Stomach (tissue), 9 donors: ENCODE results near the gene TNRC18. TPM values are rescaled to one million over a fixed set of nuclear protein-coding genes. Genes with fewer than 3 reads are reported as not detected.
A peak's percentile ranks its signal among the peaks of the same experiment; 100 is the strongest.

ENCODE experiments used
- DNase-seq, 2 donors: peaks; one replicate each; pipeline versions ENCODE4 v3.0.0 to v3.0.0-alpha.2; 2013 to 2019
- H3K27ac ChIP-seq, 5 donors: fragments of 200-600 bp in 4 of 5; sonication (generic) in 4 of 5; one replicate each; pipeline ENCODE4 v1.5.1; 2013 to 2019; ENCODE audit warnings: mild to moderate bottlenecking in 1 of 5, moderate library complexity in 1 of 5
- H3K27me3 ChIP-seq, 3 donors: fragments of 200-600 bp; sonication (generic); one replicate each; pipeline ENCODE4 v1.5.1; 2017 to 2019; ENCODE audit warnings: mixed run types in 1 of 3
- H3K36me3 ChIP-seq, 4 donors: fragments of 200-600 bp; sonication (generic); 1 replicate in 3 of 4; 2 replicates in 1 of 4; pipeline ENCODE4 v1.5.1; 2016 to 2019
- H3K4me1 ChIP-seq, 4 donors: fragments of 200-600 bp; sonication (generic); one replicate each; pipeline ENCODE4 v1.5.1; 2016 to 2019
- H3K4me3 ChIP-seq, 4 donors: fragments of 200-600 bp; sonication (generic) in 3 of 4; one replicate each; pipeline ENCODE4 v1.5.1; 2016 to 2019; ENCODE audit warnings: mild to moderate bottlenecking in 1 of 4
- H3K9me3 ChIP-seq, 4 donors: fragments of 200-600 bp; sonication (generic); one replicate each; pipeline ENCODE4 v1.5.1; 2016 to 2019
- EP300 ChIP-seq: sonication (generic); formaldehyde crosslinking; IDR thresholded peaks from one replicate; pipeline ENCODE4 v1.6.1; 2017; ENCODE audit warnings: antibody characterized with exemption
- POLR2A ChIP-seq, 4 donors: fragments of 450-650 bp; IDR thresholded peaks; one replicate each; pipeline ENCODE4 v1.6.1; 2016; ENCODE audit warnings: antibody characterized with exemption in 4 of 4, control low read depth in 2 of 4, mild to moderate bottlenecking in 1 of 4, moderate library complexity in 1 of 4
- POLR2AphosphoS5 ChIP-seq, 3 donors: sonication (generic); formaldehyde crosslinking; IDR thresholded peaks; one replicate each; pipeline ENCODE4 v1.6.1; 2016; ENCODE audit warnings: antibody characterized with exemption in 3 of 3
- WGBS, 5 donors: extraction: QIAGEN DNeasy Blood & Tissue Kit in 3 of 5; methylation state at CpG; one replicate each; pipeline versions ENCODE4 v1.1.5 to v1.1.7; 2013 to 2018; 5-methylcytosine and 5-hydroxymethylcytosine counted together
- intact Hi-C: fragments of 100-400 bp; cut with DNase I; formaldehyde crosslinking; loops from one replicate; pipeline ENCODE4 v1.15.1; 2023; ENCODE audit warnings: low total_unique reads
- polyA plus RNA-seq, 3 donors: library from polyadenylated mRNA; stranded (reverse); fragments of 200-250 nt; gene quantifications; one replicate each; pipeline ENCODE4 v1.2.3, GENCODE V29; 2013
- total RNA-seq, 5 donors: library from RNA; depleted of rRNA; stranded (reverse); fragments of >200 nt; gene quantifications; one replicate each; pipeline versions ENCODE4 v1.1.0 to v1.2.3, GENCODE V29; 2014 to 2016
- TF ChIP-seq, protein P1 (sequence below), 7 experiments: fragments of 450-650 bp in 4 of 7; fragments of 200-600 bp in 3 of 7; sonication (generic) in 3 of 7; IDR thresholded peaks; one replicate each; pipeline ENCODE4 v1.5.1; 2016 to 2019; ENCODE audit warnings: antibody characterized with exemption in 7 of 7, control low read depth in 2 of 7, mild to moderate bottlenecking in 1 of 7
- donor health status: healthy with polysubstance abuse.
- donor health status: Bipolar disorder and iron deficiency.
- donor health status: healthy.

Gene TNRC18
- total and polyA plus RNA-seq, 8 donors: 8.5 to 463 (median 81.8) TPM

DNA sequence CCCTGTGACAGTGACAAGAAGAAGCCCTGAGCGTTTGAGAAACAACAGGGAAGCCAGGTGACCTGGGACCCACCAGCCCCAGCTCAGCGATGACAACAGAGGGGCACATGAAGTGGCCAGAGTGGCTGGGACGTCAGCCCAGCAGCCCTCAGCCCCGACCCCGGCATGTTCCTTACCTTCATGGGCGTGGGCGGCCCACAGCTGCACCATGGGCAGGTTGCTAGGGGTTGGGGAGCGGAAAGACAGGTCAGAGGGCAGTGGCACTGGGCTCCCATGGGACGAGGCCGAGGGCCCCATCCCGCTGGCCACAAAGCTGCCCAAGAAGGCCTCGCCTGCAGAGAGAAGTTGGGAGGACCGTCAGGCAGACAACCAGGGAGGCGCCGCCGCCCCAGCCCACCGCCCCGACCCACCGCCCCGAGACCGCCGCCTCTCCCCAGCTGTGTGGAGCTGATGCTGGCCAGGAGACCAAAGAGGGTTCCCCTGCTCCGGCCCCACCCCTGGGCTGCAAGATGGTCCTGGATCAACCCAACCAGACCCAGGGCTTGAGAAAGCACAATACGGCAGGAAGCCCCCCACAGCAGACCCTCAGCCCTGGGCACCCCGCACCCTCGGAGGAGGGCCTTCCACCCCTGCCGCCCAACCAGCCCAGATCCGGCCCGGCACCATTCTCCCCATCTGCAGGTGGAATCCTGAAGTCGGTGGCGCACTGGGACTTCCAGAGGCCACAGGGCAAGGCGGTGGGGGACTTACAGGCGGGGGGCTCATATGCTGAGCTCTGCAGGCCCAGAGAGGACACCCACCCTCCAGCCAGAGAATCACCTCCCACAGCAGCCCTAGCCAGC is 29.1 kb downstream of the TNRC18 start:
- Histone ChIP-seq H3K4me3 (no peak overlapping the region), H3K27ac (peak overlapping the region in 3 of 5 donors; percentile 38 to 90 (median 46)), H3K4me1 (peaks cover 30 to 75% (median 51%) of the 10 kb centered on the region in 4 donors), H3K27me3 (no peaks in the 10 kb centered on the region), H3K9me3 (no peaks in the 10 kb centered on the region), H3K36me3 (peaks cover 30 to 54% (median 51%) of the 10 kb centered on the region in 4 donors)
- DNase-seq: no peak
- 72 to 86% (median 85%) methylated on average over 12 to 33 of the region's 33 CpGs for WGBS, 5 donors
- TF ChIP-seq, protein P1, sequence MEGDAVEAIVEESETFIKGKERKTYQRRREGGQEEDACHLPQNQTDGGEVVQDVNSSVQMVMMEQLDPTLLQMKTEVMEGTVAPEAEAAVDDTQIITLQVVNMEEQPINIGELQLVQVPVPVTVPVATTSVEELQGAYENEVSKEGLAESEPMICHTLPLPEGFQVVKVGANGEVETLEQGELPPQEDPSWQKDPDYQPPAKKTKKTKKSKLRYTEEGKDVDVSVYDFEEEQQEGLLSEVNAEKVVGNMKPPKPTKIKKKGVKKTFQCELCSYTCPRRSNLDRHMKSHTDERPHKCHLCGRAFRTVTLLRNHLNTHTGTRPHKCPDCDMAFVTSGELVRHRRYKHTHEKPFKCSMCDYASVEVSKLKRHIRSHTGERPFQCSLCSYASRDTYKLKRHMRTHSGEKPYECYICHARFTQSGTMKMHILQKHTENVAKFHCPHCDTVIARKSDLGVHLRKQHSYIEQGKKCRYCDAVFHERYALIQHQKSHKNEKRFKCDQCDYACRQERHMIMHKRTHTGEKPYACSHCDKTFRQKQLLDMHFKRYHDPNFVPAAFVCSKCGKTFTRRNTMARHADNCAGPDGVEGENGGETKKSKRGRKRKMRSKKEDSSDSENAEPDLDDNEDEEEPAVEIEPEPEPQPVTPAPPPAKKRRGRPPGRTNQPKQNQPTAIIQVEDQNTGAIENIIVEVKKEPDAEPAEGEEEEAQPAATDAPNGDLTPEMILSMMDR (IDR thresholded peaks at IDR 0.05): no peak
- TF ChIP-seq EP300 (no peak), POLR2AphosphoS5 (IDR thresholded peaks at IDR 0.05) (no peak), POLR2A (IDR thresholded peaks at IDR 0.05) (no peak)
- intact Hi-C loops: no loop called here

DNA sequence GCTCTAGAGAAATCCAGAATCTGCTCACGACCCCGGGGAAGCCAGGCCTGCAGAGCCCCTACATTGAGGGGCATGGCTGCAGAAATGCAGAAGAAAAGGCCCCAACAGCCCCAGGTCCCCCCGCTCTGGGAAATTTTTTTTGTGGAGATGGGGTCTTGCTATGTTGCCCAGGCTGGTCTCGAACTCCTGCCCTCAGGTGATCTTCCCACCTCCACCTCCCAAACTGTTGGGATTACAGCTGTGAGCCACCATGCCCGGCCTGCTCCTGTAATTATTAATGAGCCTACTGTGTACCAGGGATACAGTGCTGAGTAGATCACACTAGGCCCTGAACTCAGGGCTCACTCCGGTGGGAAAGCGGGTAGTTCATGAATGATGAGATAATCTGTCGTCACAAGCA is 29.9 kb downstream of the TNRC18 start:
- H3K4me1 ChIP-seq: peaks cover 30 to 68% (median 48%) of the 10 kb centered on the region in 4 donors
- no peak for DNase-seq
- H3K27ac ChIP-seq: no peak overlapping the region
- H3K4me3 ChIP-seq: no peak overlapping the region
- peaks cover 36 to 61% (median 59%) of the 10 kb centered on the region in 4 donors for H3K36me3 ChIP-seq
- intact Hi-C loops: no loop called here
- TF ChIP-seq POLR2AphosphoS5 (IDR thresholded peaks at IDR 0.05): no peak
- TF ChIP-seq POLR2A (IDR thresholded peaks at IDR 0.05): no peak
- TF ChIP-seq, protein P1 (IDR thresholded peaks at IDR 0.05): no peak
- TF ChIP-seq EP300: no peak
- H3K27me3 ChIP-seq: no peaks in the 10 kb centered on the region
- no peaks in the 10 kb centered on the region for H3K9me3 ChIP-seq
- 80 to 96% (median 92%) methylated on average over 8 of the region's 8 CpGs for WGBS, 5 donors

DNA sequence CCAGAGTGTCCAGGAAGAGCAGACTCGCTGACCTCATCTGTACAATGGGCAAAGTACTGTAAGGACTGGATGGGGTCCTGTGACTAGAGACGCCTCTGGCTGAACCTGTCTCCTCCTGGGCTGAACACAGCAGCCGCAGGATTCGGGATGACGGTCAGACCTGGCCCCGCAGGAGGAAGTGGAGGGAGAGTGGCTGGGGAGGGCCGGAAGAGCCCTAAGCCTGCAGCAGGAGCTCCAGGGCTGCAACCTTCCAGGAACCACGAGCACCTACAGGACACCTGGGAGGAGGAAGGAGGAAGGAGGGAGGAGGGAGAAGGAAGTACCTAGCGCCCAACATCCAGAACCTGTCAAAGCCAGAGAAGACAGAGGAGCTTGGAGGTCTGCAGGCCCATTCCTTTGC is 30.3 kb downstream of the TNRC18 start:
- intact Hi-C loops: no loop called here
- peaks cover 37 to 66% (median 63%) of the 10 kb centered on the region in 4 donors for H3K36me3 ChIP-seq
- DNase-seq: no peak
- no peak overlapping the region for H3K4me3 ChIP-seq
- H3K4me1 ChIP-seq: peaks cover 30 to 64% (median 46%) of the 10 kb centered on the region in 4 donors
- no peak overlapping the region for H3K27ac ChIP-seq
- H3K27me3 ChIP-seq: no peaks in the 10 kb centered on the region
- H3K9me3 ChIP-seq: no peaks in the 10 kb centered on the region
- 68 to 82% (median 77%) methylated on average over 9 of the region's 9 CpGs for WGBS, 5 donors
- no peak for TF ChIP-seq POLR2AphosphoS5 (IDR thresholded peaks at IDR 0.05)
- TF ChIP-seq EP300: no peak

DNA sequence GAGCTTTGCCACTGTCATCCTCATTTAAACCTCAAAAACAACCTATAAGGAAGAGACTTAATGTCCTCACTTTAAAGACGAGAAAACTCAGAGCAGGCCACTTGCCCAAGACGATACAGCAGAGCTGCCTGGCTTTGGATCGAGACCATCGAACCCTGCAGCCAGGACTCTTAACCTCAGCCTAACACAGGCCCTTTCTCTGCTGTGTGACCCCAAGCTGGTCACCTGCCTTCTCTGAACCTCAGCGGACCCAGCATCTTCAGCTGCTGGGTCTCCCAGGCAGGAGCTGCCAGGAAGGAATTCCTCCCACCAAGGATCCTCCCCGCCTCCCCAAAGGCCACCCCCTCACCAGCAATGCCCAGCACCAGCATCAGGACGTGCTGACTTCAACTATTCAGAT is 32.7 kb downstream of the TNRC18 start:
- Histone ChIP-seq H3K9me3 (no peaks in the 10 kb centered on the region), H3K27ac (peak overlapping the region in 2 of 5 donors; percentile 20 to 52), H3K36me3 (peaks cover 57 to 90% (median 87%) of the 10 kb centered on the region in 4 donors), H3K4me1 (peaks cover 13 to 60% (median 31%) of the 10 kb centered on the region in 4 donors), H3K4me3 (no peak overlapping the region), H3K27me3 (no peaks in the 10 kb centered on the region)
- WGBS, 5 donors: 80 to 92% (median 87%) methylated on average over 7 of the region's 7 CpGs
- intact Hi-C loops: no loop called here
- TF ChIP-seq EP300 (no peak), POLR2AphosphoS5 (IDR thresholded peaks at IDR 0.05) (no peak), POLR2A (IDR thresholded peaks at IDR 0.05) (no peak)
- TF ChIP-seq, protein P1 (IDR thresholded peaks at IDR 0.05): no peak
- DNase-seq: no peak
